ENCODE data around the gene STARD3. TPM values are rescaled to one million over a fixed set of nuclear protein-coding genes. Genes with fewer than 3 reads are reported as not detected.

The STARD3 gene
- total RNA-seq, 1 donor from 2014 or later, result 31.9 TPM

DNA sequence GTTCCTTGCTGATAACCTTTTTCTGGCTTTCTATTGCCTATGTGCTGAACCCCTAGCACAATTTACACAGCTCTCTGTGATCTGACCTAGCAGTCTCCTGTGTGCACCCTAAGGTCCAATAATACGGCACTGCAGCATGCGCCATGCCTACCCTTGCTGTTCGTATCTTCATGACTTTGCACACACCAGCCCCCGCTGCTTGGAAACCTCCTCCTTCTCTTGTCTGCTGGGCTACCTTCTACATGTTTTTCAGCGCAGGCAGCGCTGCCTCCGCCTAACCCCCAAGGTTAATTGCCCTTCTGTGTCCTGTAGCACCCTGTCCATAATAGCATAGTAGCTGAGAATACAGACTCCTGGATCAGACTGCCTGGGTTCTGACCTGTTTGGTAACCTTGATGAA, 1.4 kb downstream of the STARD3 start:
- DNase-seq (ENCODE audit: low read depth), result no peak

DNA sequence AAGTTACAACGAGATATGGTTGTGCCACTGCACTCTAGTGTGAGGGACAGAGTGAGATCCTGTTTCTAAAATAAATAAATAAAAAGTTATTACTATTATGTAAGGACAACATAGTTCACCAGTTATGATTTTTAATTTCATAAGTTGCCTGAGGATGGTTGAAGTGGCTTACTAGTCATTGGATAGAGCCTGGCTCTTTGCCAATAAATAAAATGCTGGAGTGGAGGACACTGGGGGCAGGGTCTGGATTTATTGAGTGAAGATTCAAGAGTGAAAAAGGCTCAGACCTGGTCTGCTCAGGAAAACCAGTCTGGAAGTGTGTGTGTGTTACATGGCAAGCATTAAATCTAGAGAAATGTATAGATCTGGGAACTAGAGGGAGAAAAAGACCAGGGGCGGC, 2.1 kb downstream of the STARD3 start:
- DNase-seq (ENCODE audit: low read depth), result no peak

DNA sequence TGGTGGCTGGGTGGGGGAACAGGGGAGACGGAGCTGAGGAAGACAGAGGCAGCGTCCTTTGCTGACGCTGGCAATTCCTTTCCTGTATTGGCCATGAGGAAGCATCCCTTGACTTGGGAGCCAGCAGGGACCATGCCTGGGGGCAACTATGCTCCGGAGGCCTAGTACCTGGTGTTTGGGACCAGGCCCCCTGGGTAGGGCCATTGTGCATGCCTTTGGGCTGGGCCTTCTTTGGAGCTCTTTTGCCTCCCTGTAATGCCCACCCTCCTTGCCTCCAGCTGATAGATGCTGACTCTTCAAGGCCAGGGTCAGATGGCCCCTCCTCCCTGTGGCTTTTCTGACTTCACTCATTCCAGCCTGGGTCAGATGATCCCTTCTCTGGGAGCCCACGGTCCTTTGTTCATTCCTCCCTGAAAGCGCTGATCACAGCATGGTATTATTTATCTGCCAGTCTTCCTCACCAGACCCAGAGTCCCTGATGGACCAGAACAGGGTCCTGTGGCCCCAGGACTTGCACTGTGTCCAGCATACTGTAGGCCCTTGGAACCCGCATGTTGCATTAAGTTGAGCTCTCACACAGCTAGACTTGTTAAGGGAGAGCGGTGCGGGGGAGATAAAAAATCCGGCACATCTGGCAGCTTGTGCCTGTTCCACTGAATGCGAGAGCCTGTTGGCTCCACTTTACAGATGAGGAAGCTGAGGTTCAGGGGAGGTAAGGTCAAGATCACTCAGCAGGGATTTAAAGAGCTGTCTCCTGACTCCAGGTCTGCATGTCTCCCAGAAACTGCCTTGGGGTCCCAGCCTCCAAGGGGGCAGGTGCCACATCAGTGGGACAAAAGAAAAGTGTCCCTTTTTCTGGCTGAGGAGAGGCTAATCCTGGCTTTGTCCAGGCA, 2.9 kb downstream of the STARD3 start:
- DNase-seq (ENCODE audit: low read depth), result no peak

DNA sequence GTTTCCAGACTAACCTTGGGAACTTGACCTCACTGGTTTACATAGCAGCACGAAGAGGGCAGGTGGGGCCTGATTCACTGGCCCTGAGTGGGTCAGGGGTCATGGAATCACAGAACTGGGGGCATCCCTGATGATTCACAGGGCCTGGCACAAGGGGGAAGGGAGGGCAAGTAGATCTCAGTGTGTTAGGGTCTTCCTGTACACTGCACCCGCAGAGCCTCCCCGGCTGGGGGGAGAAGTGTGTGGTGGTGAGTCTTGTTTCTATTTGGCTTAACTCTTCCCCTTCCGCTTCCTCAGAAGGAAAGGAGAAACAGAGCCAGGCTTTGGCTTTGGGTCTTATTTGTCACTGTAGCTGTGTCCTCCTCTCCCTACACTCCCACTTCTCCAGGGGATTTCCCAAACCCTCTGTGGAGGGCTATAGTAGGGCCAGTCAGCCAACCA, 3.7 kb downstream of the STARD3 start:
- no peak for DNase-seq (ENCODE audit: low read depth)

DNA sequence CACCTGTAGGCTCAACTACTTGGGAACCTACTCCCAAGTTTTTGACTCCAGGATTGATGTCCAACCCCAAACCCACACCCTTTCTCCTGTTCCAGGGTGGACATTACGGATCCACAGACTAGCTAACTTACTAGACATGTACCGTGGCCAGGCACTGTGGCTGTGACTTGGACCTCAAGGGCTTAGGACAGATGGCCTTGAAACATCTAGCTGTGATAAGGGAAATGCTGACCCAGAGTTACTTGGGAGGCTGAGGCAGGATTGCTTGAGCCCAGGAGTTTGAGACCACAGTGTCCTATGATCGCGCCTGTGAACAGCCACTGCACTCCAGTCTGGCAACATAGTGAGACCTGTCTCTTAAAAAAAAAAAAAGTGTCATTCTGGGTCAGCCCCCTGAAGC, 4.2 kb downstream of the STARD3 start:
- DNase-seq (ENCODE audit: low read depth), result no peak

DNA sequence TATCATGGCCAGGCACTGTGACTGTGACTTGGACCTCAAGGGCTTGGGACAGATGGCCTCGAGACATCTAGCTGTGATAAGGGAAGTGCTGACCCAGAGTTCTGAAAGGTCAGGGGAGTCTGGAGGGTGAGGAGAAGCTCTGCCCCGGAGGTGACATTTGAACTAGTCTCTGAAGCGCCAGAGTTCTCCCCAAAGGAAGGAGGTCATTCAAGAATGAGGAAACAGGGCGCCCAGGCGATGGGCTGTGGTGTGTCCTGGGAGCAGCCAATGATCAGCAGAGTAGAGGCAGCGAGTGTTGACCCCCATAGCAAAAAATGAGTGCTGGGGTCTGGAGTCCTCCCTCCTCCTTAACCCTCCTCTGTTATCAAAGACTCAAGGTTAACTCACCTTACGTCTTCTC, 4.9 kb downstream of the STARD3 start:
- DNase-seq (ENCODE audit: low read depth), result no peak

DNA sequence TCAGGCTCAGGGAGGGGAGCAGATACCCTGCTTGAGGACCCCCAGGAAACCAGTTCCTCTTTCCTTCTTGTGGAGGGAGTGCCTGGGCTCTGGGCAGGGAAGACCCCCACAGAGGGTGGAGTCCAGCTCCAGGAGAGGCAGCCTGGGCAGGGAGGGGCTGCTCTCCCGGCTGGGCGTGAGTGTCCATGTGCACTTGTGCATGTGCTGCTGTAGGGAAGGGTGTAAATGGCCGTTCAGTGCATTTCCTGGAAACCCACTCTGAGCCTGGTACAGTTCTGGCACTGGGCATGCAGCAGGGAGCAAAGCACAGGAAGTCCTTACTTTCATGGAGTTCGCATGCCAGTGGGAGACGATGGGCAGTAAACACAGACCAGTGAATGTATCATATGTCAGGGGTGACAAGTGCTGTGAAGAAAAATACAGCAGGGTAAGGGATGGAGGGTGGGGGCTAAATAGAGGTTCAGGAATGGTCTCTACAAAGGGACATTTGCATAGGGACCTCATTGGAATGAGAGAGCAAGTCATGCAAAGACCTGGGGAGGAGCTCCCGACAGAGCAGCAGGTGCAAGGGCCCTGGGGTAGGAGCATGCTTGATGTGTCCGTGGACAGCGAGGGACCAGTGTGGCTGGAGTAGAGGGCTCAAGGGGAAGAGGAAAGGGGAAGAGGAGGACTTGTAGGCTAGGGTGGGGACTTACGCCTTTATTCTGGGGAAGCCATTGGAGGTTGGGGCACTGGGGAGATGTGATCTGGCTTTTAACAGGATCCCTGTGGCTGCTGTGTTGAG, 5.5 kb downstream of the STARD3 start:
- no peak for DNase-seq (ENCODE audit: low read depth)

DNA sequence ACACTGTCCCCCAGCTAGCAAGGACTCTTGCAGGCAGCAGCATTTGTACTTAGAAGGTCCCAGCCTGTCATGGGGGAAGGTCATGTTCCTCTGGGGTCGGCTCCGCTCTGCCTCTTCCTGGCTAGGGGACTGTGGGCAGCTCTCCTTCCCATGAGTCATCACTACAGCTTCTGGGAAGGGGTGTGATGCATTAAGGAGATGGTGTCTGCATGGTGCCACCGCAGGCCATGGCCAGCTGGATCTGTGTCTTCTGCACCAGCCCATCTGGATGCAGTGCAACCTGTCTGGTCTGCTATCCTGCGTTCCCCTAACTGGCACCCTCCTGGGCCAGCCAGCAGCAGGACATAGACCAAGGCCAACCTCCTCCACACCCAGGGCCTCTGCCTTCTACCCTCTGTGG, 6.3 kb downstream of the STARD3 start:
- peak; percentile 39 for DNase-seq (ENCODE audit: low read depth)

DNA sequence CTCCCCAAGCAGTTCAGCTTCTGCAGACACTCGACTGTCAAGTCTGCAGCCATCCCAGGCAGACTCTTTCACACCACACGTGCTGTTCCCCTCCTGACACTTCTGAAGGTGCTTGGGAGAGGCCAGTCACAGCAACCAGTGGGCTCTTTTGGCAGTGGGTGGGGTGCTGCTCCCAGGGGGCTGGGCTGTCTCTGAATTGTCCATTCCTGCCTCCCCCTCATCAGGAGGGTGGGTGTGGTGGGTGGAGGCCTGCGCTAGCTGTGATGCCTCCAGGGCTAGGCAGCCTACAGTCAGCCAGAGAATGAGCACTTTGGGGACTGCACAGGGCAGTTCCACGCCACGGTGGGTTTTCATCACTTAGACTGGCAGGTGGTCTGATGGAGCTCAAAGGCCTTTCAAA, 10.3 kb downstream of the STARD3 start:
- no peak for DNase-seq (ENCODE audit: low read depth)

DNA sequence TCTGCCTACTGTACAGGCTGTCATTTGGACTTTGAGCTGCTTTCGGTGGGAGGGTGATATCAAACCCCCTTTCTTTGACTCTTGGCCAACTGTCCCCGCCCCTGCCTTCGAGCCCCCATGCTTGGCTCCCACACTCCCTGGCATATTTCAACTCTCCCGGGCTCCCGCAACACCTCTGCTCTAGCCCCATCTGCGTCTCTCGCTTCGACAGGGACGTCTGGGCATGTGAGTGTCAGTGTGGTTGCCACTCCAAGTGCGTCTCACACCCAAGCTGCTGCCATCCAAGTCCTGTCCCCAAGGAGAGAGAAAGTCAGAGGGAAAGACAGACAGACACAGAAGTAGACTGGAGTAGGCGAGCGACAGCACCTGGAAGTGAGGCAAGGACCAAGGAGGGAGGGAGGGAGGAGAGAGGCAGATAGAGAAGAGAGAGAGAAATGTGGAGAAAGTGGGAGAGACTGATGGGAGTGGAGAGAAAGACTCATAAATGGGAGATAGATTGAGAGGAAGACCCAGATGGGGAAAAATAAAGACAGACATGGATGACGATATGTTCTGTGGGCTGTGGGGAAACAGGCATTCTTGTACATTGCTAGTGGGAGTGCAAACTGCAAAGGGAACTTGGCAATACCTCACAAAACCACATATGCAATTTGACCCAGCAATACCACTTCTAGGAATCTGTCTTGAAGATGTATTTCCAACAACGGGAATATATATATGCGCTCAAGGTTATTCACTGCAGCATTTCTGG, 11.8 kb downstream of the STARD3 start:
- no peak for DNase-seq (ENCODE audit: low read depth)

DNA sequence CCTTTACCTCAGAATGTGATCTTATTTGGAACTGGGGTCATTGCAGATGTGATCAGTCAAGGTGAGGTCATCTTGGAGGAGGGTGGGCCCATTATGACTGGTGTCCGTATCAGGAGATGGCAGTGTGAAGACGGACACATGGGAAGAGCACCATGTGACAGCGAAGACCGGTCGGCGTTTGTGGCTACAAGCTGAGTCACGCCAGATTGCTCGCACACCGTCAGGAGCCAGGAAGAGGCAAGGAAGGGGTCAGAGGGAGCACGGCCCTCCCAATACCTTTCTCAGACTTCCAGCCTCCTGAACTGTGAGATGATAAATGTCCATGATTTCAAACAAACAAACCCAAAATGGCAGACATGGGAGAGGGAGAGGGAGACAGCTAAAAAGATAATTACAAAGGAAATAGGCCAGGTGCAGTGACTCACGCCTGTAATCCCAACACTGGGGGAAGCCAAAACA, 13.2 kb downstream of the STARD3 start:
- DNase-seq (ENCODE audit: low read depth), result no peak

DNA sequence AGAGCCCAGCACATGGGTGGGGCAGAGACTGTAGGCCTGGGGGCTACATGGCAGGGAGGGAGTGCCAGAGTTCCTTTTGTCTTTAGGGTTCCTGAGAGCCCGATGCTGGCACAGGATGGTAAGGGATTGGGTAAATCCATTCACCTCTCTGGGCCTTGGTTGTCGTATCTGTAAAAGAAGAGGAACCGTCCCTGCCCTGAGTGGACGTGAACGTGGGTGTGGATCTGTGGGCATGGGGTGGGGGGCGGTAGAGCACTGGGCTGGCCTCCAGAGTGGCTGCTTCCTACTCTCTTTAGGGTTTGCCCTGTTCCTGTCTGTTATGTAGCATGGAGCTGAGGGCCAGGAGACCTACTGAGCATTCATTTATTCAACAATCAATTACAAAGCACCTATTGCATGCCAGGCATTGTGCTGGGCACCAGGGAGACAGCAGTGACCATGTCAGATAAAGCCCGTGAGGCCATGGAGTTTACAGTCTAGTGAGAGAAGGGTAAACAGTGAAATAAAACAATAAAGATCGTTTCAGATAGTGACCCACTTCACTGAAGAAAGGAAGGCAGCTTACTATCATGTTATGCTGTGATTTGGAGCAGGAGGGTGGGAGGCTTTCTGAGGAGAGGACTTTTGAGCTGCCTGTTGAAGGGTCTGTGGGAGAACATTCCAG, 15.1 kb downstream of the STARD3 start:
- DNase-seq (ENCODE audit: low read depth), result no peak

DNA sequence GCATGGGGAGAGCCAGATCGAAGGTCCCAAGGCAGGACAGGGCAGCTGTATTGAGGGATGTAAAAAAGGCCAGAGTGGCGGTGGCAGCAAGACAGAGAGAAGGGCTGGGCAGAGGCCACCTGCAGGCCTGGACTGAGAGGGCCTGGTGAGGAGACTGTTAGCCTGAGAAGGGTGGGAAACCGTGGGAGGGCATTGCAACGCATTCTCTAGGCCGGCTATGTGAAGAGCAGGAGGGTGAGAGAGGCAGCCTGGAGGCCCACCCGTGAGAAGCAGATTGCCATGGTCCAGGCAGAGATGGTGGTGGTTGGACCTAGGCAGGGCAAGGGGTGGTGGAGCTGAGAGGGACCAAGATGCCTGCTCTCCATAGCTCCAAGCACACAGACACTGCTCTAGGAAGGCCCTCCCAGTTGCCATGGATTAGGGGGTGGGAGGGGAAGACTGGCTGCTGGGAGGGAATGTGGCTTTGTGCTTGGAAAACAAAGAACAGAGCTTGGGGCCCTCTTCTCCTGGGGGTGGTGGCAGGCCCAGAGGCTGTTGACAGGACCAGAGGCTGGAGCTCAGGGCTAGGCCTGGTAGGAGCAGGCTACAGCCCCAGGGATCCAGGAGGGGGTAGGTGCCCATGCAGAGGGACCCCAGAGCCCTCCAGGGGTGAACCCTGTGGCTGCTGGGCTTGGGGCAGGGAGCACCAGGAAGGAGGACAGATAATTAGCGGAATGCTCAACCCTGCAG, 15.8 kb downstream of the STARD3 start:
- no peak for DNase-seq (ENCODE audit: low read depth)

DNA sequence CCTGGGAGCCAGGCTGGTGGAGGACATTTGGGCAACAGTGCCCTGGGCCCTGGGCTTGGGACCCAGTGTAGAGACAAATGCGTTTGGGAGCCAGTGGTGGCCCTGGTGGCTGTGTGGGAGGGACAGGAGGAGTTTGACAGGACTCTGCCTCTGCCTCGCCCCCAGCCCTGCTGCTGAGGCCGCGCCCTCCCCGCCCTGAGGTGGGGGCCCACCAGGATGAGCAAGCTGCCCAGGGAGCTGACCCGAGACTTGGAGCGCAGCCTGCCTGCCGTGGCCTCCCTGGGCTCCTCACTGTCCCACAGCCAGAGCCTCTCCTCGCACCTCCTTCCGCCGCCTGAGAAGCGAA, 16.3 kb downstream of the STARD3 start:
- DNase-seq (ENCODE audit: low read depth), result no peak

DNA sequence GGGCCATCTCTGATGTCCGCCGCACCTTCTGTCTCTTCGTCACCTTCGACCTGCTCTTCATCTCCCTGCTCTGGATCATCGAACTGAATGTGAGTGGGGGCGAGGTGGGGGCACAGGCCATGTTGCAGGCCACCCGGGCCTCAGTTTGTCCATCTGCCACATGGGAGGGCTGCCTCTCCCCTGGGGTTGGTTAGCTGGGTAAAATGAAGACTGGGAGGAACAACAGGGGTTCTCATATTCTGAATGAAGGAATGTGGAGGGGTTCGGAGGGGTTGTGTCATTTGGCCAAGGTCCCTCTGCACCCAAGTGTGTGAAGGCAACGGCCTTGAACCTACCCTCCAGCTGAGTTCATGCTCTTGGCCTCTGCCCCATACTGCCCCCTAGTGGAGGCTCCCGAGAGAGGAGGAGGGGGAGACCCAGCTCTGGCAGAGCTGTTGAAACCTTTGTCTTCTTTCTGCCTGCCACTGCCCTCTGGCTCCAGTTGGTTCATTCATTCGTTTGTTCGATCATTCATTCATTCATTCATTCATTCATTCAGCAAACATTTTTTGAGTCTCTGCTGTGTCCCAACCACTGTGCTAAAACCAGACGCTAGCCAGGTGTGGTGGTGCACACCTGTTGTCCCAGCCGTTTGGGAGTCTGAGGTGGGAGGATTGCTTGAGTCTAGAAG, 16.9 kb downstream of the STARD3 start:
- no peak for DNase-seq (ENCODE audit: low read depth)

DNA sequence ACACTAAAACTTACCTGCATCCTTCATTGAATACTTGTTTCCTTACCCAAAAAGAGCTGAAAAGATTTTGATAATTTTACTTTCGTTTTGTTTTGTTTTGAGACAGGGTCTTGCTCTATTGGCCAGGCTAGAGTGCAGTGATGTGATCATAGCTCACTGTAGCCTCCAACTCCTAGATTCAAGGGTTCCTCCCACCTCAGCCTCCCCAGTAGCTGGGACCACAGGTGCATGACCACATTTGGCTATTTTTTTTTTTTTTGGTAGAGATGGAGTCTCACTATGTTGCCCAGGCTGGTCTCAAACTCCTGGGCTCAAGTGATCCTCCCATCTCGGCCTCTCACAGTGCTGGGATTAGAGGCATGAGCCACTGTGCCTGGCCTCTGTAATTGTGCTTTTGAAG, 18.2 kb downstream of the STARD3 start:
- no peak for DNase-seq (ENCODE audit: low read depth)

DNA sequence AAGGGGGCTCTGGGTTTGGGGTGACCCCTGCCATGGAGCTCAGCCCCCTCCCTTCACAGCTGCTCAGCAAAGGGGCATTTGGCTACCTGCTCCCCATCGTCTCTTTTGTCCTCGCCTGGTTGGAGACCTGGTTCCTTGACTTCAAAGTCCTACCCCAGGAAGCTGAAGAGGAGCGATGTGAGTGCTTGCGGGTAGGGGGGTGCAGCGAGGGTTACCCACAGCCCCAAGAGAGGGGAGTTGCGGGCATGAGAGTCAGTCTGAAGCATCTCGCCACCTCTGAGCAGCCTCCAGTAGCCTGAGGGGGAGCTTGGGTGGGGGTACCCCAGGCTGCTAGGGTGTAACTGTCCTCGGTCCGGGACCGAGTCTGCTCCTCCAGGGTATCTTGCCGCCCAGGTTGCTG, 21.4 kb downstream of the STARD3 start:
- no peak for DNase-seq (ENCODE audit: low read depth)

DNA sequence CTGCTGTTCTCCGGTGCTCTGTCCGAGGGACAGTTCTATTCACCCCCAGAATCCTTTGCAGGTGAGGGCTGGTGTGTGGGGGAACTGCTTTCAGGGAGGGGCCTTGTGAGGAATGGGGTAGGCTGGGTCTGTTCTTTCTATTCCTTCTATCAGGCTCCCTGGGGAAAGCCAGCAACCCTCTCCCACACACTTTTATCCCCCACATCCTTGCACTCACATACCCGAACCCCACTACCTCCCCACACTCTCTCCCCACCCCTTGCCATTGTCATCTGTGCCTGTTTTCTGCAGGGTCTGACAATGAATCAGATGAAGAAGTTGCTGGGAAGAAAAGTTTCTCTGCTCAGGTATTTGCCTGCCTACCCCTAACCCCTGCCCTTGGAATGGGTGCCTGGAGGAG, 21.8 kb downstream of the STARD3 start:
- no peak for DNase-seq (ENCODE audit: low read depth)

DNA sequence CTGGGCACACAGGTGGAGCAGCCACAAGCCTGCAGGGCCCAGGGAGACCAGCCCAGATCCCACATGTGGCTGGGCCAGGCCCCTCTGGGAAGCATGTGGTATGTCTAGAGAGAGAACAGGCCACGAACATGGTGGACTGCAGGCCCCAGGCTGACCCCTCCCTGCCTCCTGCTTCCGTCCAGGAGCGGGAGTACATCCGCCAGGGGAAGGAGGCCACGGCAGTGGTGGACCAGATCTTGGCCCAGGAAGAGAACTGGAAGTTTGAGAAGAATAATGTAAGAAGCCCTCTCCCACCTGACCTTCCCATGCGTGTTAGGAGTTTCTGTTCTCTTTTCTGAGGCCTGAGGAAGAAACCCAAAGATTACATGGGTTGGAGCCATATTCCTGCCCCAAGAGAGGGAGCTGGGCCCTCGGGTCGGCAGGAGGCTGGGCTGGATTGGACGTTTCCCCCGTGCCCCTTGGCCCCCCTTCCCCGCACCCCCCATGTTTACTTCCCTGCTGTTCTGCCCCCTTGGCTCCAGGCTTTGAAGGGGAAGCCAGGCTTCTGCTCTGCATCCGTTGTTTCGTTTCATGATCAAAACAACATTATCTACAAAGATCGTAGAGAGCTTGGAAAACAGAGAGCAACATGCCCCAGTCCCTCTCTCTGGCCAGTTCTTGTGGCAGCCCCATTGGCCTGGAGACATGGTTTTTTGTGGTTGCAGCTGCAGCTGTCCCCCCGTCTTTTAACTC, 22.5 kb downstream of the STARD3 start:
- no peak for DNase-seq (ENCODE audit: low read depth)

DNA sequence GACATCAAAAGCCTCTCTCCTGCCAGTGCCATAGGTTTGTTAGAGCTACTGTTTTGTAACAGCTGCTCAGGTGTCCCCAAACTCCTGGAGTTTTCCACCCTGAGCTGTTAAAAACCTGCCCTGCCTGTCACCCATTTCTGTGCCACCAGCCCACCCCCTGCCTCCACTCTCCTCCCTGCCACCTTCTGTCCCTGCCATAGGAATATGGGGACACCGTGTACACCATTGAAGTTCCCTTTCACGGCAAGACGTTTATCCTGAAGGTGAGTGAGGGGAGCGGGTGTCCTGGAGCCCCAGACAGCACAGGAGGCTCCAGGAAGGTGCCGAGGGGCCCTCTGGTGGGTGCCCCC, 23.0 kb downstream of the STARD3 start:
- no peak for DNase-seq (ENCODE audit: low read depth)
